Measurements from ENCODE around the gene IL16.
"Not testable (repeated sequence)": the region's sequence is repeated elsewhere in the genome, so short reads cannot be mapped to it uniquely, and the experiment has no call there.

Gene IL16

DNA sequence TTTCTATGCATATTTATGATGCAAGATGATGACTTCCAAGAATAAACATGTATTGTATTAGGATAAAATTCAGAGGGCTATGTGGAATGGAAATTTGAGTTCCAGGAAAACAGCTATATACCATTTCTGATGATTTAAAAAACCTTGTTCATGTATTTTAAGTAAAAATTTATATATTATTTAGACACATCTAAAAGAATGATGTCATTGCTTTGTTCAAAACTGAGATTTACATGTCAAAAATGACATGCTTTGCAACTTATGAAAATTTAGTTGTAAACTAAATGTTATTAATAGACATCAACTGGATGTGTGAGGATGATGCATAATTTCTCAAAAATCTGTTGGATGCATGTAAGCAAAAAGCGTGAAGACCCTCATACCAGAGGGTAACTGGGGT, 125.0 kb downstream of the IL16 start:
- DNase-seq = no peak

DNA sequence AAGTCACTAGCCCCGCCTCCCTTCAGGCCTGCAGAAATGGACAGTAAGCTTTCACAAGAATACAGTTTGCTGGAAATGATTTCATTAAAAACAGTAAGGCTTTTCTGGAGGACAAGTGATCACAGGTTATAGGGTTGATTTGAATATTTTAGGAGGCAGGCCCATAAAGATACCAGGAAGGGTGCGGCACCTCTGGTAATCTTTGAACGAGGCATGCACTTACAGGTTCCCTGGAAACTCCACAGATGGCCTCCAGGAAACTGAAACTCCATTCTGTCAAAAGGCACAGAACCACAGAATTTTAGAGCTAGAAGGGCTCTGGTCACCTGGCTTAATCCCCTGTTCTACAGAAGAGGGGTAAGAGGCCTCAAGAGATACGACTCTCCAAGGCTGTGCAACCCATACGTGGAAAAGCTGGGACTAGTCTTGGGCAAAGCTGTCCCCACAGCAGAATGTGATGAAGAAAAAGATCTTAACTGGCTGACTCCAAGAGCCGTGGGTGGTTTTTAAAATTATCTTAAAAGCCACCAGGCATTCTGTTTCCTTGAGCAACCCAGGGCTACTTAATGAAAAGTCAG, 126.1 kb downstream of the IL16 start:
- DNase-seq = no peak

DNA sequence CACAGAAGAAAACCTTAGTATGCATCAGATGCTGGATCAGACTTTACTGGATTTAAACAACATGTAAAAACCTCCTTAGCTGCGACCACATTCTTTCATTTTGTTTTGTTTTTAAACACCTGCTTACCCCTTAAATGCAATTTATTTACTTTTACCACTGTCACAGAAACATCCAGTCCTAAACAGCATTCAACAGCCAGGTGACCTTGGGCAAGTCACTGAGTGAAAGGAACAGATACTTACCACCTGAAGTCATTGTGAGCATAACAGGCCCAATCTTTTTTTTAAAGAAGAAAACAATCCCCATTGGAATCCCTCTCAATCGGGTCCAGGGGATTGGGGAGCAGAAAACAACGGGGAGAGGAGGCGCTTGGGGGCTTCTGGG, 126.9 kb downstream of the IL16 start:
- DNase-seq = no peak

DNA sequence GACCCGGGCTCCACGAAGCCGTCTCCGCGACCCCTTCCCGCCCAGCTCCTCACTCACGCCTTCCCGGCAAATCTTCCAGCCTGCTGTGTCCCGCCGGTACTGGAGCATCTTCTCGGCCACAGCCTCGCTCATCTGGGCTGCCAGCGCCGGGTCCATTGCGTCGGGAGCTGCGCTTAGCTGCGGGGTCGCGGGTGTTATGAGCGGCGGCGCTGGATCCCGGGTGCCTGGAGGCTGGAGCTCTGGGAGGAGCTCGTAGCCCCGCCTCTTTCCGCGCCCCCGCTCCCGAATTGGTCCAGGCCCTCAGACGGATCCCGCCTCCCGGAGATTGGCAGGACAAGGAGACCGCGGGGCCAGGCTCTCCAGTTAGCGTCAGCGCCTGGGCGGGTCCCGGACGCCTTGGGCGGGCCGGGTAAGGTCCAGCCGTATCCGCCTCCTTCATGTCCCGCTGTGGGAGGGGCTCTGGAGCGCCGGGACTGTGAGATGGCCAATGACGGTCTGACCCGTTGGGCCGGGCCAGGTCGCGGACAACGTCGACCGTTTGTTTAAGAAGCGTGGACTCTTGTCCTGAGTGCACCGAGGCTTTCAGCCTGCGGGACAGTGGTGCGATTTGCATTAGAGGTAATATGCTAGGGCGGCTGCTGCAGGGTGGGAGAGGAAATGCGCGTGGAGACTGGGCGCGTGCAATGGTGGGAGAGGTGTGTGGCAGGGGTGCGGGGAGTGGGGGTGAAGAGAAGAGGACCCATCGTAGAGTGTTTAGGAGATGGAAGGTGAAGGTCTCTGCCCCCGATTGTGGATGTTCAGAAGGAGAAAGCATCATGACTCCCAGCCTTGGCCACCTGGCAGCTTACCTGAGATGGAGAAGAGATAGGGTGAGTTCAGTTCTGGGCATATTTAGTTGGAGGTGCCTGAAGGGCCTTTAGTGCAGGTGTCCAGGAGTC, 127.5 kb downstream of the IL16 start, which contains the start of gene STARD5:
Gene STARD5 (minus strand): TSS at position 198 of the 938 bp plus-strand sequence. CDS start 42 bp downstream, at position 156.
- peak; percentile 94 for DNase-seq

DNA sequence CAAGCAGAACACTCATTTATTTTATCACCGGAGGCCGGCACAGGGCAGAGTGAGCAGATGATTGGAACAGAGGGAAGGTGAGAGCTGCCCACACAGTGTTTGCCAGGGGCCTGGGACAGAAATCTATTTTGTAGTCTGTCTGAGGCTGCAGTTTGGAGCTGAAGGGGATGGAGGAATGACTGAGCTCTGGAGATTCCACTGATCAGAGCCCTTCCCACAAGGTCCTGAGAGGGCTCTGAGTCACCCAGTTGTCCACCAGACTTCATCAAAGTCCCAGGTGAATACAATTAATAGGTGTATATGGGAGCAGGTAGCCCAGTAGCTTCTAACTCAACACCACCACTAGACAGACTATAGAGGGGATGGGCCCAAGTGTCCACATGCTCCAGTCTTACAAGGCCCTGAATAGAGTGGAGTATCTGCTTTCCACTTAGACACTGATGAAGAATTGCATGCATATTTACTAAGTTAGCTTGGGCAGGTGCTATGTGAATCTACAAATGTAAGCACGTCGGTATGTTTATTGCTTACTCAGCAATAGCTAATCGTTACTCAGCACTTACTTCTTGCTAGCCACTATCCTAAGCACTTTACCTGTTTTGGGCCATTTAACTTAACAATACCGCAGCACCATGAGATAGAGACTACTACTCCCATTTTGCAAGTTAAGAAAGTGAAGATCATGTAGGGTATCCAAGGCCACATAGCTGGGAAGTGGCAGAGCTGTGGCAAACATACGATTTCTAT, 130.0 kb downstream of the IL16 start:
- DNase-seq = no peak

DNA sequence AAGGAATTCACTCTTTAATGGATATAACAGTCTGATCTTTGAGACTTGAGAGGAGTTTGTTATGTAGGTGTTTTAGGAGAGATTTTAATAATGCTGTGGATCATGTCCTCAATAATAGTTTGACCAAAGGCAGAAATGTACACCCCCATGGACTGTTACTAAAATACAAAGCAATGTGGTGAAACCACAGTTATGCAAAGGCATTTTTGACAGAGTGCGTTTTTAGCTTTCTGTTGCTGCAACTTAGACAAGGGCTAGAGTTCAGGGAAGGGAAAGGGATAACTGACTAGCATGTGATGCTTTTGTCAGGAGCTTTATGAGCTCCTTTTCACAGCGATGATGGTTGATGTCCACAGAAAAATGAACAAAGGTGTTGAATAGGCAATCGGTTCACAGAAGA, 130.8 kb downstream of the IL16 start:
- no peak for DNase-seq

DNA sequence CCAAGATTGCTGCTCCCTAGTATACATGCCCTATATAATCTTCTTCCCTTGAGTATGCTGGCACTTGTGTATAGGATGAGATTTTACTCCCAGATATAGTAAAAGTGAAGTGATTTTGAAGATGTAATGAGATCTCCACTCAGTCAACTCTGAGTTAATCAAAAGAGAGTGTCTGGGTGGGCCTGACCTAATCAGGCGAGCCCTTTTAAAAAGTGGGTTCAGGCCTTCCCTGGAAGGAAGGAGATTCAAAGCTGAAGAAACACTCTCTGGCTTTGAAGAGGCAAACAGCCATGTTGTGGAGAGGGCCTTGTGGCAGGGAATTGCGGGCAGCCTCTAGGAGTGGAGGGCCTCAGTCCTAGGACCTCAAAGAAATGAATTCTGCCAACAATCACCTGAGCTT, 132.8 kb downstream of the IL16 start:
- DNase-seq = no peak

DNA sequence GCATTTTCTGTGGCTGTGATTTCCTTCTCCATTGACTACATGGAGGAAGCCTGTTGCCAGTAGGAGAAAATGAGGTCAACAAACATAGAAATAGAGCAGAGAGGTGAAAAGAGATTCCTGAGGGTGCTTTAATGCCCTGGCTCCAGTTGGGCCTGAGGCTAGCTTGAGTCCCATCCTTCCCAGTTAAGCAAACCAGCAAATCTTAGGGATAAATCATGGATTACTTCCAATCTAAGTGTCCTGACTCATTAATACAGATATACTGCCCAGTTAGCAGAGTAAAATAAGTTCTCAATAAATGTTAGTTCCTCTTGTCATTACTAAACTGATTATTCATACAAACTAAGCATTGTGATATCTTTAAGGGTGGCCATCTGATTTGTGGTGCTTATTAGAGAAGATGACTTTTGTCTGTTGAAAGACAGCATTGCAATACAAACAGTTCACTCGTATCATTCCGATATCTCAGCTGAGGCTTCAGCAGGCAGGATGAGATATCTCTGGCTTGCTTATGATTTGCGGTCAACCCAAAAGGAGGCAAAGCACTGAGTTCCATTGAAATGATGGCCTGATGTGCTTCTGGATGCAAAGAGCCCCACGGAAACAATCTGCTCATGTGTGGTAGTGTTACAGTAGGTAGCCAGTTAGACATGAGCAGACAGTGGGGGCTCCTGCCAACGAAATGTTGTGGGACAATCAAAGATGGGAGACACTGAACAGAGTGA, 133.8 kb downstream of the IL16 start:
- DNase-seq = no peak

DNA sequence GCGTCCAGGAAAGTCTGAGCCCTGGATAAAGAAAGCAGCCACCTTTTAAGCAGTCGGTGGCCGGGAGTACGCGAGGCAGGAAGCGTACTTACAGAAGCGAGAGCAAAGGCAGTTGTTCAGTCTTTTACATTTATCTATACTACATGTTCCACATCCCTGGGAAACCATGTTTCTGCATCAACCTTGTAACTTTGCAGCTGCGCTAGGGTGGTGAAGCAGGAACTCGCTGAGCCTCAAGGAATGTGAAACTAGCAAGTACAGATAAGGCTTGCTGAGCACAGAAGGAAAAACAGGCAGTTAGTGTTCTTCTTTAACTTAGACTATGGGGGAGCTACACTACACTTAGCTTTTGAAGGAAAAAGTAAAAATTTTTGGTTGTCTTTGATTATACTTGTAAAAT, 134.5 kb downstream of the IL16 start:
- DNase-seq = not testable (repeated sequence)

DNA sequence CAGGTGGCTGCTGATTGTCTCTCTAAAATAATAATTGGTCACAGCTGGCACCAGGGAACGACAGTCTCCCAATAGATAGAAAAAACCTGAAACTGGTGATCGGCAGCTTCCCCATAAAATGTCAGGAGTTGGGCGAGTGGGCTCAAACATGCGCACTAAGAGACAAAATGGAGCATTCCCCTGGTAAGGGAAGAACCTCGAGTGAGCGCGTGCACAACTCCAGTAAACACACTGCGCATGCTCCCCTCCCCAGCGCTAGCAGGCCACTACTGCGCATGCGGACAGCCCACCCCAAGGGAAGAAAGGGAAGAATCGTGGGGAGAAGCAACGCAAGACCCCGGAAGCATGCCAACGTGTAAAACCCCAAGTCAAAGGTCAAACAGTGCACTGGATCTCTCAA, 134.9 kb downstream of the IL16 start:
- no peak for DNase-seq

DNA sequence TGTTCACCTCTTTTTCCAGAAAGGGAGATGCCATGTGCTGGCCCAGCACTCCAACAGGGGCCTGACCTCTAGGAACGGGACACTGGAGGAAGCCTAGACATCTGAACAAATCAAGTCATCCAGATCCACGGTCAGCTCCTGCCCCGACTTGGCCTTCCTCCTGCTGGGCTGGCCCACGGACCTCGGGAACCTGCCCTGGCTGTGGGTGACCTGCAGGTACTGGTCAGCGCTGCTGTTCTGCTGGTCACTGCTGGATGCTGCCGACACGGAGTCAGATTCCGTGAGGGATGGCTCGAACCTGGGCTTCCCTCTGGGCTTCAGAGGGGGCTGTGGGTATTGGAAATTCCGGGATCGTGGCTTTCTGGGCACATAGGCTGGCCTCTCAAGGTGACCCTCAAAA, 135.6 kb downstream of the IL16 start:
- no peak for DNase-seq

DNA sequence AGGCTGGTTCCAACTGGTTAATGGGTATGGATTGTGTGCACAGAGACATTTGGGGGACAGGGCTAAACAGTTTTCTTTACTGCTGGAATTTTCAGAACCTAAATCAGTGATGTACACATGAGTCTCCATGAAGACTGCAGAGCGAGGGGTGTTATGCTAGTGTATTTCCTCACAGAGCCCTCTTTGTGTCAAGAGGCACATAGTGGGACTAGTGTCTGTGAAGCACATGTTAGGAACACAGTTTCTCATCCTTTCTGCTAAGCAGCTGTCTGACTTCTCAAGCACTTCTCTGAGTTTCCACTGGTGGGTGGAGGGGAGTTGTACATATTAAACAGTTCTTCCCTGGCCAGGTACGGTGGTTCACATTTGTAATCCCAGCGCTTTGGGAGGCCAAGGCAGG, 136.7 kb downstream of the IL16 start:
- DNase-seq = no peak

DNA sequence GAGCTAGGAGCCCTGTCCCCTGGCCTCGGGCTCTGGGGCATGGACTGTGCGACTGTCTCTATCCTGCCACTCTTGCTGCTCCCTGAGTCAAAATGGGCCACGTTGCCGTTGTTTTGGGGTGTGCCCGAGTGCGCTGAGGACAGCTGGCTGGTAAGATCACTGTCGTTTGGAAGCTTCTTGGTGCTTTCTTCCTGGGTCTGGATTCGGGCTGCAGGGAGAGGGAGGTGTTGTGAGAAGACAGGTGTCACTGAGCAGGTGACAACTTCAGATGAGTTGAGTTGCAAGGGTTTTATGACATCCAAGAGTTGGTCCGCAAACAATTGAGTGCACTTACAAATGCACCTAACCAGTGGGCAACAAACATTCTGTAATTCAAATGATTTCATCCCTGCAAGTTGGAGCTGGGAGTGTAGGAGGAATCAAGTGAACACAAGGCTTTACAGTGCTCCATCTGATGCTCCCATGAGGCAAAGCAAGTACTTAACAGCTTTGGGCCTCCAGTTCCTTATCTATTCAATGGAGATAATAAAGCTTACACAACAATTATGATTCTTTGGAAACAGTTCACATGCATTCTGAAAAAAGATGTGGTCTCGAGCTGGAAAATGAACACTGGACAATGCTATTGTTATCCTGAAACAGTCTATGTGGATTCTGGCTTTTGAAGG, 138.2 kb downstream of the IL16 start:
- no peak for DNase-seq

DNA sequence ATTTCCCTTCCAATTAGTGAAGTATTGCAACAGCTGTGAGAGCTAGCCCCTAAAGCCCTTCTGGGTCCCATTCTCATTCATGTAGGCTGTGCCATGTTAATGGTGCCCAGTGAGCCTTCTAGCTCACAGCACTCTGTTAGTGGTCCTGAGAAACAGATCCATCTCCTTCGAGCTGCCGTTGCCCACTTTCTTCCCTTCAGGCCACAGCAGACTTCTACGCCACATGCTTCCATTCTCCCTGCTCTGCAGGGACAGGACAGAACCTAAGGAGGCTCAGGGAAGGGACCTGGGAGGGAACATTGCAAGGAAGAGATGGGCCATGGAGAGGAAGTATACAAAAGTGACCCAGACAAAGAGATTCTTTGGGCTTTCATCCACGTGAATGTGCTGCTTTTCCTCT, 139.0 kb downstream of the IL16 start:
- DNase-seq = no peak

DNA sequence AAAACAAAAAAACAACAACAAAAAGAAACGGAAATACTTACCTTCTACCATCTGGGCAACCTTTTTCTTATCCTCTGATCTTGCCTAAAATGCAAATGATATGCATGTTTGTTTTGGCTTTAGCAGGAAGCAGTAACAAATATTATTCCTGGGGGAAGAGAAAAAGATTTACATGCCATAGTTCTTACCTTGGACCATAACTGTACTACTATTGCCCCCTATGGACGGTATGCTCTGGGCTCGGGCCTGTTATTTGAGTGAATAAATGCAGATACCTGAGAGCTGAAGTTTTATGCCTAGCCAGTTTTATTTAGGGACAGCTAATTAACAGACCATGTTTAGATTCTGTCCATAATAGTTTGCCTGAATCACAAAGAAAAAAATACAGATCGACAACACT, 139.9 kb downstream of the IL16 start:
- peak; percentile 65 for DNase-seq

DNA sequence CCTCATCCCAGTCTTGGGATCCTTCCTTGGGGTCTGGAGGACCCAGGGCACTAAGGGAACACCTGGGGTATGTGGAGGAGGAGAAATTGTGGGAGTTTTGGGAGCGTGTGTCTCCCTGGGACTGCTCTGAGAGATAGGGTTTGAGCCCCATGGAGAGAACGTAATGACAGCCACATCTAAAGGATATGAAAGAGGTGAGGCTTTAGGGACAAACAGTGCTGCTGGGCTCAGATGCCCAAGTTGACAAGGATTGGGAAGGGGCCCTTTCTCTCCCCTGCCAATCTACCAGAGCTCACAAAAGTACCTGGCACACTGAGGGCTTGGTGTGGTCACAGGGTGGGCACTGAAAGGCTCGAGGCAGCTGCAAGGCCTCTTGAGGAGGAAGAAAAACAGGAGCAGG, 140.6 kb downstream of the IL16 start:
- no peak for DNase-seq

DNA sequence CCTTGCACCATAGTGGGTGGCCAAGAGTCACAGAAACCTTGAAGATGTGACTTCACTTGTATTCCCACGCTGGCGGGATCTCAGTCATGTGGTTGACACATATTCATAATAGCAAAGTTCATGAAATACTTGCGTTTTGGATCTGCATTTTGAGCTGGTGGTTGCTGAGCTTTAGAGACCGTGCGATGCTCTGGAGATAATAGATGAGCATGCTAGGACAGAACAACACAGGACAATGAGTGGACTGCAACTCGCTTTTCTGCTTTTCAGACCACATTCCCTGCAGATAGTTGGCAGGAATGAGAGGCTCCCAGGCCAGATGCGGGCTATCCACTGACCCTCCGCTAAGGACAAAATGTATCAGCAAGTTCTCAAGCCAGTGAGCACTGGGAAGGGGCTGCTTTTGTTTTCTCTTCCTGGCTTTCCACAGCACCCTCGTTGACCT, 141.1 kb downstream of the IL16 start:
- no peak for DNase-seq

DNA sequence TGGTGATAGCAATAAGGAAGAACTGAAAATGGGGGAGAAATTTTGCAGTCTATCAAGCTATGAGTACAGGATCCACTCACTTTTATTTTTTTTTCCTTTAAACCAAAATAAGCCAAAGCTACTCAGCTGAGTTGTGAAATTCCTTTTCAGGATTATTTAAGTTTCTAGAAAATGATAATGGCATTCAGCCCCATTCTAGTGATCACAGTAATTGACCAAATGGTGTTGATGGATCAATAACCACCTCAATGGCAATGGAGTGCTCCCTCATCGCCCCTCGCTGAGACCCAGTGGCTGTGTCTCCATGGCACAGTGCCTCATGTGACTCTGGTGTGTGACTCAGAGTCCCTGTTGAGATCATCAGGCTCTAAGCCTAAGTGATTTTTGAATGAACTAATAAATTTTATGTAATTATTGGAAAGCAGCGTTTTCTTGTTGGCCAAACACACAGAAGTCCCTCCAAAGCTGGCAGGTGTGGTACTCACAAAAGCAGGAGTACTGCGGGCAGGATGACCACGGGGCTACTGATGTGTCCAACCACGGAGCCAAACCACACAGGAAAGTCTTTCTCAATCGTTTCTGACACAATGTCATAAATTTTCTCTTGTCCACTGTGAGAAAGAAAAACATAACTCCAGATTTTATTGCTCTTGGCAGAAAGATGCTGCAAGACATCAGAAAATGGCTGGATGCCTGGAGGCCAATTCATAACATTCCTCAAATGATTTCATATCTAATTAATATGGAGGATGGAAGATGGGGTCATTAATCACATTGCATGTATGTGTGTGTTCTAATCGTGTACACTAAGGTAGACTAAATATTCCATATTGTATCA, 141.7 kb downstream of the IL16 start:
- no peak for DNase-seq

DNA sequence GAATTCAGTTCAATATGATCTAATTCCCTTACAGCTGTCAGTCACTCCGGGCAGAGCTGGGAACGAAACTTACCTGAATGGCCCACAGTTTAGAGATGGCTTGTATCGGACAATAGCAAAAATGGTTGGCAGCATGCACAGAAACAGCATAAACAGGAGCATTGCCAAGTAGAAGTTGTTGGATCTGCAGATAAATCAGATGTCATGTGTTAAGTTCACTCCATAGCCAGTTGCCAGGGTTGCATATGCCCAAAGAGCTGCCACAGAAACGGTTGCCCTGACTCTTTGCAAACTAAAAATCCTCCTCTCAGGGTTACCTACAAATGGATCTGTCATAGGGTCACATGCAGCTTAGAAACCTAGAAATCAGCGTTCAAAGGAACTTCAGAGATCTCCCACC, 142.6 kb downstream of the IL16 start:
- DNase-seq = no peak

DNA sequence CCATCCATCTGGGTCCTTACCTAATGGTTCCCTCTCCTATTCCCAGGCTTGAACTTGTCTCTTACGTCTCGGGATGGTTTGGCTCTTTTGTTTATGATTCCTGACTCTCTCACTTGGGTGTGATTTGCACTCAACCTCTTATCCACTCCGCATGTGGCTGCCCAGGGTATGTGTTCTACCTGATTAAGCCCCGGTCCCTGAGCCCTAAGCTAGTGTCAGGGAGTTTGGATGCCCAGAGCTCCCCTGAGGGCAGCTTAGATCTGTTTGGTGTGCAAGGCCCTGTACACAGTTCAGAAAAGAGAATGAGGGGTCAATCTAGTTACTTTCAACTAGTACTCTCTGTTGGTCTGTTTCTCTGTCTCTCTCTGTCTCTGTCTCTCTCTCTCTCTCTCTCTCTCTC, 143.2 kb downstream of the IL16 start:
- DNase-seq = no peak

DNA sequence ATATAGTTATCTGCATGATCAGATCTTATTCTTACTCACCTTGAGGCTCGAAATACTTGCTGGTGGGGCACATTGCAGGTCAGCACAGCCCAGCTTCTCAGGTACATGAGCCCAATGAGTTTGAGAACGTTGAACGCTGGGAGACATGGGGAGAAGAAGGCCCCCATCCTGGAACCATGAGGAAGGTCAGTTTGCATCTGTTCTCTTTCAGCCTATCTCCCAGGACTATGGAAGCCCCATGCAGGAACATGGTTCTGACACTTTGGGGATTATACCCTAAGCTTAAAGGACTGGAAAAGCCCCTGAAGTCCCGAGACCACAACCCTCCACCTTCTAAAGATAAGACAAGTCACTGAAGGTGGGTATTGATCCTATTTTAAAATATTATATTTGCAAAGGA, 144.7 kb downstream of the IL16 start:
- no peak for DNase-seq

DNA sequence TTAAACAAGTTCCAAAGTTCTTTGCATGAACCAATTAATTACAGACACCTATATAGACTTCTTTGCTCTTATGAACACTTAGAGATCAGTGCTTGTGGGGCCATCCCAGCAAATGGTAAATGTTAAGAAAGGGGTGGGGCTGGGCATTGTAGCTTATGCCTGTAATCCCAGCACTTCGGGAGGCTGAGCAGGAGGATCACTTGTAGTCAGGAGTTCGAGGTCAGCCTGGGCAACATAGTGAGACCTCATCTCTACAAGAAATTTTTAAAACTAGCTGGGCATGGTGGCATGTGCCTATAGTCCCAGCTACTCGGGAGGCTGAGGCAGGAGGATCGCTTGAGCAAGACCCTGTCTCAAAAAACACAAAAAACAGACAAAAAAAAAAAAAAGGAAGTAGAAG, 146.7 kb downstream of the IL16 start:
- DNase-seq = no peak
